Fibroblast of lung (primary cell): Measurements from ENCODE around the gene ATAT1. TPM values are rescaled to one million over a fixed set of nuclear protein-coding genes. Genes with fewer than 3 reads are reported as not detected.
"Not testable (repeated sequence)": the region's sequence is repeated elsewhere in the genome, so short reads cannot be mapped to it uniquely, and the experiment has no call there.

Source experiments
- DNase-seq, 2 donors: peaks; one replicate each; pipeline versions ENCODE4 v3.0.0 to v3.0.0-alpha.2; 2010; ENCODE audit warnings: low read depth in 2 of 2
- H2AFZ ChIP-seq: 2 replicates; pipeline ENCODE4 v1.5.1; 2012; ENCODE audit warnings: low read length, control low read depth, inconsistent platforms
- H3K27ac ChIP-seq: 2 replicates; pipeline ENCODE4 v1.5.1; 2011; ENCODE audit warnings: low read length, control low read depth; ENCODE audit not compliant: insufficient read depth
- H3K27me3 ChIP-seq: 2 replicates; pipeline ENCODE4 v1.5.1; 2011; ENCODE audit warnings: mild to moderate bottlenecking, low read length; ENCODE audit not compliant: control insufficient read depth, insufficient read depth
- H3K36me3 ChIP-seq: 2 replicates; pipeline ENCODE4 v1.5.1; 2011; ENCODE audit warnings: low read length; ENCODE audit not compliant: control insufficient read depth, insufficient read depth
- H3K4me1 ChIP-seq: 2 replicates; pipeline ENCODE4 v1.5.1; 2011; ENCODE audit warnings: low read length; ENCODE audit not compliant: control insufficient read depth, insufficient read depth; ENCODE audit errors: extremely low read depth
- H3K4me2 ChIP-seq: 2 replicates; pipeline ENCODE4 v1.5.1; 2011; ENCODE audit warnings: low read length, control low read depth; ENCODE audit not compliant: insufficient read depth; ENCODE audit errors: extremely low read depth
- H3K4me3 ChIP-seq, 4 experiments: fragments of 200-600 bp in 1 of 4; sonication (generic) in 1 of 4; replicated peaks in 1 of 4; 2 replicates each; pipeline ENCODE4 v1.5.1; 2011 to 2016; ENCODE audit warnings: low read length in 4 of 4, low read depth in 3 of 4, mild to moderate bottlenecking in 3 of 4, control low read depth in 2 of 4, inconsistent platforms in 1 of 4, mixed read lengths in 1 of 4; ENCODE audit not compliant: insufficient read depth in 1 of 4; ENCODE audit errors: control extremely low read depth in 1 of 4
- H3K79me2 ChIP-seq: 2 replicates; pipeline ENCODE4 v1.5.1; 2012; ENCODE audit warnings: mild to moderate bottlenecking, low read length, inconsistent platforms; ENCODE audit not compliant: control insufficient read depth, insufficient read depth
- H3K9ac ChIP-seq: 2 replicates; pipeline ENCODE4 v1.5.1; 2011; ENCODE audit warnings: mild to moderate bottlenecking, low read length, control low read depth; ENCODE audit not compliant: insufficient read depth
- H3K9me3 ChIP-seq: 2 replicates; pipeline ENCODE4 v1.5.1; 2012; ENCODE audit warnings: low read depth, low read length; ENCODE audit not compliant: control insufficient read depth, insufficient read depth
- H4K20me1 ChIP-seq: 2 replicates; pipeline ENCODE4 v1.5.1; 2011; ENCODE audit warnings: low read length; ENCODE audit not compliant: control insufficient read depth, insufficient read depth; ENCODE audit errors: extremely low read depth
- CTCF ChIP-seq, 2 donors: IDR thresholded peaks in 1 of 2; conservative IDR thresholded peaks in 1 of 2; 1 replicate in 1 of 2; 2 replicates in 1 of 2; pipeline ENCODE4 v1.5.1; 2011 to 2012; ENCODE audit warnings: low read length in 2 of 2, control low read depth in 1 of 2, inconsistent platforms in 1 of 2, low read depth in 1 of 2, mild to moderate bottlenecking in 1 of 2
- EZH2 ChIP-seq: IDR thresholded peaks from 2 replicates; pipeline ENCODE4 v1.5.1; 2012; ENCODE audit warnings: low read length, control low read depth, mild to moderate bottlenecking; ENCODE audit errors: missing control alignments
- polyA plus RNA-seq, 2 donors: library from polyadenylated mRNA; depleted of rRNA in 1 of 2; stranded (reverse) in 1 of 2; unstranded in 1 of 2; fragments of >200 nt; gene quantifications; 2 replicates each; pipeline ENCODE4 v1.2.1, GENCODE V29; 2011 to 2012; ENCODE audit warnings: missing spikeins in 1 of 2
- total RNA-seq: library from RNA; depleted of rRNA; stranded (reverse); fragments of >200 nt; gene quantifications from 2 replicates; pipeline ENCODE4 v1.2.1, GENCODE V29; 2014

Gene ATAT1
- total and polyA plus RNA-seq, 2 donors (not counting 1 experiment from before 2014, with no cell fraction given) = 5.1 to 6.8 TPM

GRCh38 chr6:30655743-30656094 lies 29.0 kb downstream of the ATAT1 start:
- Histone ChIP-seq H3K9me3 (no peaks in the 10 kb centered on the region), H3K36me3 (peaks cover 14% of the 10 kb centered on the region), H2AFZ (no peak overlapping the region), H3K79me2 (no peaks in the 10 kb centered on the region), H3K9ac (no peak overlapping the region), H3K4me3 (no peak overlapping the region), H3K4me1 (no peaks in the 10 kb centered on the region), H3K4me2 (no peak overlapping the region), H4K20me1 (no peaks in the 10 kb centered on the region), H3K27ac (no peak overlapping the region), H3K27me3 (no peaks in the 10 kb centered on the region)
- no peak for TF ChIP-seq EZH2
- TF ChIP-seq CTCF (conservative IDR thresholded peaks at IDR 0.05 in 1 of 2, IDR thresholded peaks at IDR 0.05 in 1 of 2; ENCODE audit: low read depth in 1 of 2, low read length in 2 of 2) = no peak
- DNase-seq = no peak

- H4K20me1 ChIP-seq = no peaks in the 10 kb centered on the region
- no peak overlapping the region for H3K4me2 ChIP-seq
- H3K9ac ChIP-seq = no peak overlapping the region
- no peaks in the 10 kb centered on the region for H3K79me2 ChIP-seq
- no peaks in the 10 kb centered on the region for H3K27me3 ChIP-seq
- H3K36me3 ChIP-seq = peaks cover 15% of the 10 kb centered on the region
- no peak overlapping the region for H3K4me3 ChIP-seq
- H3K27ac ChIP-seq = no peak overlapping the region
- H2AFZ ChIP-seq = no peak overlapping the region
- no peaks in the 10 kb centered on the region for H3K4me1 ChIP-seq
- H3K9me3 ChIP-seq = no peaks in the 10 kb centered on the region
- DNase-seq = no peak
- TF ChIP-seq EZH2 (no peak), CTCF (conservative IDR thresholded peaks at IDR 0.05 in 1 of 2, IDR thresholded peaks at IDR 0.05 in 1 of 2; ENCODE audit: low read depth in 1 of 2, low read length in 2 of 2) (no peak)
These were observed 29.8 kb downstream of the ATAT1 start for GRCh38 chr6:30656513-30656912.

- no peak for DNase-seq
- no peak overlapping the region for H3K27ac ChIP-seq
- no peak overlapping the region for H3K9ac ChIP-seq
- peaks cover 19% of the 10 kb centered on the region for H3K36me3 ChIP-seq
- H2AFZ ChIP-seq = no peak overlapping the region
- H4K20me1 ChIP-seq = no peaks in the 10 kb centered on the region
- no peak overlapping the region for H3K4me2 ChIP-seq
- no peaks in the 10 kb centered on the region for H3K79me2 ChIP-seq
- no peaks in the 10 kb centered on the region for H3K4me1 ChIP-seq
- no peaks in the 10 kb centered on the region for H3K9me3 ChIP-seq
- no peak overlapping the region for H3K4me3 ChIP-seq
- TF ChIP-seq EZH2 (no peak), CTCF (conservative IDR thresholded peaks at IDR 0.05 in 1 of 2, IDR thresholded peaks at IDR 0.05 in 1 of 2; ENCODE audit: low read depth in 1 of 2, low read length in 2 of 2) (no peak)
- H3K27me3 ChIP-seq = no peaks in the 10 kb centered on the region
These were observed 30.8 kb downstream of the ATAT1 start for GRCh38 chr6:30657454-30657853.

- H3K4me3 ChIP-seq, H3K9ac ChIP-seq, H2AFZ ChIP-seq, H3K27me3 ChIP-seq, H3K4me2 ChIP-seq, H3K27ac ChIP-seq, H4K20me1 ChIP-seq, DNase-seq, H3K9me3 ChIP-seq, H3K4me1 ChIP-seq, H3K79me2 ChIP-seq: not testable (repeated sequence)
- H3K36me3 ChIP-seq = peaks cover 20% of the 10 kb centered on the region
These were observed 31.2 kb downstream of the ATAT1 start for GRCh38 chr6:30657922-30658321.
